ENCODE measurements around the gene ASTN1.

DNA sequence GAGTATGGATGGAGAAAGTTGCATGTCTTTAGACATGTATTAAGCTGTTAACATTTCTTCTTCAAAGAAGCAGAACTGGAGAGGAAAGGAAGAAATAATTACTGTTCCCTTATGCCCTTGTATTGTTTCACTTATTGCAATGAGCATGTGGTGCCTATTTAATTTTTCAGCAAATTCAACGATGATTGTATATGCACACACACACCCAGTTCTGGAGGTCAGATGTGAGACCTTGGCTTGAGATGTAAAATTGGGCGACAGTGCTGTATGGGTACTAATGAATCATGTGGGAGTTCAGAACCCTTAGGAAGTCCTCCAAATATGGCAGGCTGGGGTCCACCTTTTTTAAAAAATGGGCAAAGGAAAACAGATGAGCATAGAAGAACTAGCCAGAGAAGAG, 33.7 kb upstream of the ASTN1 start:
- TF ChIP-seq EZH2 (IDR thresholded peaks at IDR 0.05) (no peak), POLR2AphosphoS5 (IDR thresholded peaks at IDR 0.05; ENCODE audit: borderline replicate concordance, low read depth, low read length) (no peak), FOXP2 (optimal IDR thresholded peaks at IDR 0.05; ENCODE audit: control extremely low read depth, extremely low read length, insufficient read depth) (no peak)
